DOHH2 (cell line): ENCODE results near the gene LRRC8B.

Experiments
- H3F3A ChIP-seq: fragments of 200-600 bp; sonication (generic), shearing (Covaris generic); 2 replicates; pipeline ENCODE4 v1.6.0; 2016; ENCODE audit warnings: antibody characterized with exemption, mild to moderate bottlenecking; ENCODE audit not compliant: control insufficient read depth, insufficient read depth
- H3K27ac ChIP-seq: fragments of 200-600 bp; sonication (generic); 2 replicates; pipeline ENCODE4 v1.5.1; 2014; ENCODE audit warnings: low read depth, mild to moderate bottlenecking, low read length, moderate library complexity
- H3K27me3 ChIP-seq: fragments of 200-600 bp; sonication (generic); 2 replicates; pipeline ENCODE4 v1.6.1; 2014; ENCODE audit warnings: mild to moderate bottlenecking, low read length, mixed read lengths; ENCODE audit not compliant: control insufficient read depth
- H3K36me3 ChIP-seq: fragments of 200-600 bp; sonication (generic); 2 replicates; pipeline ENCODE4 v1.6.1; 2014; ENCODE audit warnings: mild to moderate bottlenecking, low read length, moderate library complexity, mixed read lengths; ENCODE audit not compliant: control insufficient read depth
- H3K4me1 ChIP-seq: fragments of 200-600 bp; sonication (generic); 2 replicates; pipeline ENCODE4 v1.6.1; 2014; ENCODE audit warnings: mild to moderate bottlenecking, low read length, mixed read lengths; ENCODE audit not compliant: control insufficient read depth
- H3K4me2 ChIP-seq: fragments of 200-600 bp; sonication (generic); 2 replicates; pipeline ENCODE4 v1.6.0; 2014; ENCODE audit warnings: mild to moderate bottlenecking, low read length, moderate library complexity
- H3K4me3 ChIP-seq: fragments of 200-600 bp; sonication (generic); 2 replicates; pipeline ENCODE4 v1.5.1; 2014; ENCODE audit warnings: mild to moderate bottlenecking, low read length, mixed read lengths
- H3K79me2 ChIP-seq: fragments of 200-600 bp; sonication (generic); 2 replicates; pipeline ENCODE4 v1.6.1; 2014; ENCODE audit warnings: mild to moderate bottlenecking, low read length, mixed read lengths; ENCODE audit not compliant: control insufficient read depth
- H3K9me2 ChIP-seq: fragments of 200-600 bp; sonication (generic); replicated peaks from 2 replicates; pipeline ENCODE4 v1.6.1; 2014; ENCODE audit warnings: mild to moderate bottlenecking, low read length, mixed read lengths; ENCODE audit not compliant: control insufficient read depth
- H3K9me3 ChIP-seq: fragments of 200-600 bp; sonication (generic); 2 replicates; pipeline ENCODE4 v1.6.1; 2014; ENCODE audit warnings: antibody characterized with exemption, low read length, mixed read lengths; ENCODE audit not compliant: control insufficient read depth, insufficient read depth
- H4K20me1 ChIP-seq: fragments of 200-600 bp; sonication (generic); 2 replicates; pipeline ENCODE4 v1.6.0; 2014; ENCODE audit warnings: low read depth, mild to moderate bottlenecking, antibody characterized with exemption, low read length, moderate library complexity; ENCODE audit not compliant: control insufficient read depth, insufficient read depth
- EZH2phosphoT487 ChIP-seq: fragments of 200-600 bp; sonication (generic); IDR thresholded peaks from 2 replicates; pipeline ENCODE4 v1.6.1; 2017; ENCODE audit warnings: borderline replicate concordance, mild to moderate bottlenecking, antibody characterized with exemption, low read length, moderate library complexity, mixed read lengths
- TF ChIP-seq, protein P1 (sequence below): fragments of 200-600 bp; sonication (generic); IDR thresholded peaks from one replicate; pipeline ENCODE4 v1.5.1; 2014; ENCODE audit warnings: antibody characterized with exemption, mild to moderate bottlenecking, low read depth, low read length; ENCODE audit not compliant: poor library complexity, severe bottlenecking

The LRRC8B gene

DNA sequence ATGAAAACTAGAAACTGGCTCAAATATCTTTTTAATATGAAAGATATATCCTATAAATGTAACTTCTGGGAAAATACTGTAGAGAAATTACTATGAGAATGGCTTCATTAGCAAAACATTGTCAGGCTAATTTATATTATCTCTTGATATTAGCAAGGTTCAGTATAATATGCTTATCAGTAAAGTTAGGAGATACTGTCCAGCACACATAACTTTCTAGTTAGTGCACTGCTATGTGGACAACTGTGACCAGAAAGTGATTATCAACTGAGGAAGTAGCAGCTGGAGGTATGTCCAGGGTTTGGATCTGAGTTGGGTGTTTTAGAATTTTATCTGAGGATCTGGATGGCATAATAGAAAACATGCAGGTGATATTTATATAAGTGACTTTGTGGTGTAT is 115.8 kb downstream of the LRRC8B start:
- no peaks in the 10 kb centered on the region for H3K9me2 ChIP-seq
- no peaks in the 10 kb centered on the region for H3K79me2 ChIP-seq
- no peaks in the 10 kb centered on the region for H3K36me3 ChIP-seq
- no peak overlapping the region for H3K27ac ChIP-seq
- H3K4me2 ChIP-seq, result no peak overlapping the region
- peaks cover 13% of the 10 kb centered on the region; the same call in 1 of the 2 replicates for H3K27me3 ChIP-seq
- H4K20me1 ChIP-seq, result no peaks in the 10 kb centered on the region
- no peaks in the 10 kb centered on the region for H3F3A ChIP-seq
- TF ChIP-seq EZH2phosphoT487, result no peak
- TF ChIP-seq, protein P1, sequence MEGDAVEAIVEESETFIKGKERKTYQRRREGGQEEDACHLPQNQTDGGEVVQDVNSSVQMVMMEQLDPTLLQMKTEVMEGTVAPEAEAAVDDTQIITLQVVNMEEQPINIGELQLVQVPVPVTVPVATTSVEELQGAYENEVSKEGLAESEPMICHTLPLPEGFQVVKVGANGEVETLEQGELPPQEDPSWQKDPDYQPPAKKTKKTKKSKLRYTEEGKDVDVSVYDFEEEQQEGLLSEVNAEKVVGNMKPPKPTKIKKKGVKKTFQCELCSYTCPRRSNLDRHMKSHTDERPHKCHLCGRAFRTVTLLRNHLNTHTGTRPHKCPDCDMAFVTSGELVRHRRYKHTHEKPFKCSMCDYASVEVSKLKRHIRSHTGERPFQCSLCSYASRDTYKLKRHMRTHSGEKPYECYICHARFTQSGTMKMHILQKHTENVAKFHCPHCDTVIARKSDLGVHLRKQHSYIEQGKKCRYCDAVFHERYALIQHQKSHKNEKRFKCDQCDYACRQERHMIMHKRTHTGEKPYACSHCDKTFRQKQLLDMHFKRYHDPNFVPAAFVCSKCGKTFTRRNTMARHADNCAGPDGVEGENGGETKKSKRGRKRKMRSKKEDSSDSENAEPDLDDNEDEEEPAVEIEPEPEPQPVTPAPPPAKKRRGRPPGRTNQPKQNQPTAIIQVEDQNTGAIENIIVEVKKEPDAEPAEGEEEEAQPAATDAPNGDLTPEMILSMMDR, result no peak
- H3K9me3 ChIP-seq, result no peaks in the 10 kb centered on the region
- no peak overlapping the region for H3K4me3 ChIP-seq
- no peaks in the 10 kb centered on the region for H3K4me1 ChIP-seq

DNA sequence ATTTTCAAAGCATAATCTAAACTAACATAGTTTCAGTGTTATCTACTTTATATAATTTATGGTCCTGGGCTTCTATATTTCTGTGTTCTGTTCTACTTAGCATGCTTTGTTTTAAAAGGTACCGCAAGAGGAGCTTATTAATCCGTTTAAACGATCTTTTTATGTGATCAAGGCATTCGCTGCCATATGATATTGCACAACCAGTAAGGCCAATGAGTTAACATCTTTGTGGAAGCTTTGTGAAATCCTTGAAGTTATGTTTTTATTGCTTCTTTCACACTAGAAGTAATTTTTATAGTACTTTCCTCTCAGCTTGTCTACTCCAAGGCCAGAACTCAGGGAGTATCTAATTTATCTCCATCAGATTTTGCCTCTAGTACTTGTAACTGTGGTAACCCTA is 117.2 kb downstream of the LRRC8B start:
- no peaks in the 10 kb centered on the region for H3K9me3 ChIP-seq
- no peaks in the 10 kb centered on the region for H3K36me3 ChIP-seq
- no peaks in the 10 kb centered on the region for H3K79me2 ChIP-seq
- H3K4me1 ChIP-seq, result no peaks in the 10 kb centered on the region
- TF ChIP-seq, protein P1, result no peak
- no peak for TF ChIP-seq EZH2phosphoT487
- H3K27ac ChIP-seq, result no peak overlapping the region
- peaks cover 7% of the 10 kb centered on the region; the same call in 1 of the 2 replicates for H3K27me3 ChIP-seq
- H3K4me2 ChIP-seq, result no peak overlapping the region
- H3K9me2 ChIP-seq, result no peaks in the 10 kb centered on the region
- H4K20me1 ChIP-seq, result no peaks in the 10 kb centered on the region
- H3F3A ChIP-seq, result no peaks in the 10 kb centered on the region
- no peak overlapping the region for H3K4me3 ChIP-seq

DNA sequence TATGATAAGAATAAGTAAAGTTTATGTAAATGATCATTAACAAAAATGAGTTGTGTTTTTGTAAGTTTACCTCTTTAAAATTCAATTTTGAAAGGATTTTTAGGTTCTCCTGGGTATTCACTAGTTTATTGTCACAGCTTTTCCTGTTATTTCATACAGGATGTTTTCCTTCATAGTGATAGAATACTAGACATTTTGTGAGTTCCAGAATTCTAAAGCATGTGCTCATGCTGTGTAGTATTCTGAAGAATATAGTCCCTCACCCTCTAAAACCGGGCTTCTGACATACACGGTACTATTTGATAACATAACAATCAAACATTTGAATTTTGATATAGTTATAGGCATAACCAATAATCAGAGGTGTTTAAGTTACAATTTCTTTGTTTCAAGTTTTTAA is 118.9 kb downstream of the LRRC8B start:
- Histone ChIP-seq H3F3A (no peaks in the 10 kb centered on the region; the same call in 1 of the 2 replicates), H3K4me3 (no peak overlapping the region), H3K36me3 (no peaks in the 10 kb centered on the region), H3K4me2 (no peak overlapping the region), H3K9me2 (no peaks in the 10 kb centered on the region), H4K20me1 (no peaks in the 10 kb centered on the region), H3K79me2 (no peaks in the 10 kb centered on the region), H3K4me1 (peaks cover under 1% of the 10 kb centered on the region; the same call in 1 of the 2 replicates), H3K9me3 (no peaks in the 10 kb centered on the region), H3K27me3 (0 out of 2 replicates have a peak, but pooled peaks cover 3% of the 10 kb centered on the region), H3K27ac (no peak overlapping the region)
- TF ChIP-seq, protein P1, result no peak
- TF ChIP-seq EZH2phosphoT487, result no peak
